NT2/D1 (cell line): Measurements from ENCODE around the gene FRMPD4.

Source experiments
- DNase-seq: peaks from one replicate; pipeline ENCODE4 v3.0.0-alpha.2; 2011; ENCODE audit warnings: low read depth, low spot score
- H3K27me3 ChIP-seq: 2 replicates; pipeline ENCODE4 v1.6.0; 2011; ENCODE audit warnings: mild to moderate bottlenecking; ENCODE audit not compliant: insufficient read length, insufficient read depth
- H3K36me3 ChIP-seq: 2 replicates; pipeline ENCODE4 v1.6.1; 2011; ENCODE audit warnings: mild to moderate bottlenecking, low read length, mixed read lengths; ENCODE audit not compliant: insufficient read depth, insufficient read length
- H3K4me1 ChIP-seq: 2 replicates; pipeline ENCODE4 v1.5.1; 2011; ENCODE audit not compliant: insufficient read depth, insufficient read length
- H3K4me3 ChIP-seq: 2 replicates; pipeline ENCODE4 v1.5.1; 2011; ENCODE audit warnings: low read depth; ENCODE audit not compliant: insufficient read length
- H3K9ac ChIP-seq: 2 replicates; pipeline ENCODE4 v1.6.0; 2011; ENCODE audit warnings: low read depth; ENCODE audit not compliant: insufficient read length
- H3K9me3 ChIP-seq: 2 replicates; pipeline ENCODE4 v1.5.1; 2011; ENCODE audit warnings: mild to moderate bottlenecking, low read length; ENCODE audit not compliant: insufficient read depth
- SUZ12 ChIP-seq: IDR thresholded peaks from 2 replicates; pipeline ENCODE4 v1.6.1; 2011; ENCODE audit not compliant: insufficient read length, insufficient read depth; ENCODE audit errors: extremely low read depth
- YY1 ChIP-seq: IDR thresholded peaks from 2 replicates; pipeline ENCODE4 v1.6.1; 2011; ENCODE audit not compliant: insufficient read length, insufficient read depth
- ZNF274 ChIP-seq: IDR thresholded peaks from 2 replicates; pipeline ENCODE4 v1.6.1; 2011; ENCODE audit warnings: mild to moderate bottlenecking, low read depth, low read length

Gene FRMPD4

DNA sequence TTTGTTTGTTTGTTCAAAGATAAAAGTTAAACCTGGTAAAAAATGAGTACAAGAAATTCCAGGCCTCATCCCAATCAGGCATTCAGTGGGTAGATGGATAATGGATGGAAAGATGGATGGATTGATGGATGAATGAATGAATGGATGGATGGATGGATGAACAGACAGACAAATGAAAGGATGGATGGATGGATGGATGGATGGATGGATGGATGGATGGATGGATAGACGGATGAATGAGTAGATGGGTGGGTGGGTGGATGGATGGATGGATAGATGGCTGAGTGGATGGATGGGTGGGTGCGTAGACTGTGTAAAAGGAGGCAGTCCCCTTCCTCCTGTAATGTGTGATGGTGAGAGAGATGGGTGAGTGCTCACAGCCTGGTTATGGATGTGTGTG, 206.7 kb downstream of the FRMPD4 start:
- H3K4me1 ChIP-seq: no peaks in the 10 kb centered on the region
- TF ChIP-seq ZNF274: no peak
- no peak for TF ChIP-seq SUZ12
- TF ChIP-seq YY1: no peak
- no peaks in the 10 kb centered on the region for H3K36me3 ChIP-seq
- H3K9ac ChIP-seq: no peak overlapping the region
- DNase-seq: no peak
- H3K9me3 ChIP-seq: no peaks in the 10 kb centered on the region
- no peak overlapping the region for H3K4me3 ChIP-seq
- no peaks in the 10 kb centered on the region for H3K27me3 ChIP-seq

DNA sequence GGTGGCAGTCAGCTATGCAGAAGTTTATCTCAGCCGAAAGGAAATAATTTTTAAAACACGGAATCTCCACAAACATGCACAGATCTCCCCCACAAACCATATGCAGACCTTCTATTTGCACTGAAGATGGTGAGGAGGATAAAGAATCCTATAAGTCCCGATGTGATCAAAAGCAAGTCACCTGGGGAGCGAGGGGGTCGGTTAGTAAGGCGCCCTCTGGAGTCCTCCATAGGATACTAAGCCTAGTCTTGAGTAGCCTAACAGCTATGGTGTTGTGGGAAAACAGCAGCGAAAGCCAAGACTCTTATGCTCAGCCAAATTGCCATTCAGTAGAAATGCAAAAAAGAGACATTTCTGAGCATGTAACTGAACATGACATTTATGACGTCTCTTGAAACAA, 210.9 kb downstream of the FRMPD4 start:
- Histone ChIP-seq H3K4me3 (no peak overlapping the region), H3K9ac (no peak overlapping the region), H3K4me1 (no peaks in the 10 kb centered on the region), H3K27me3 (no peaks in the 10 kb centered on the region), H3K9me3 (no peaks in the 10 kb centered on the region), H3K36me3 (no peaks in the 10 kb centered on the region)
- DNase-seq: no peak
- no peak for TF ChIP-seq ZNF274
- no peak for TF ChIP-seq YY1
- TF ChIP-seq SUZ12: no peak

GRCh38 chrX:12352922-12353321, 214.6 kb downstream of the FRMPD4 start:
- Histone ChIP-seq H3K4me3 (no peak overlapping the region), H3K9ac (no peak overlapping the region), H3K27me3 (no peaks in the 10 kb centered on the region), H3K9me3 (no peaks in the 10 kb centered on the region), H3K4me1 (no peaks in the 10 kb centered on the region), H3K36me3 (no peaks in the 10 kb centered on the region)
- no peak for TF ChIP-seq YY1
- no peak for TF ChIP-seq ZNF274
- TF ChIP-seq SUZ12: no peak
- no peak for DNase-seq

DNA sequence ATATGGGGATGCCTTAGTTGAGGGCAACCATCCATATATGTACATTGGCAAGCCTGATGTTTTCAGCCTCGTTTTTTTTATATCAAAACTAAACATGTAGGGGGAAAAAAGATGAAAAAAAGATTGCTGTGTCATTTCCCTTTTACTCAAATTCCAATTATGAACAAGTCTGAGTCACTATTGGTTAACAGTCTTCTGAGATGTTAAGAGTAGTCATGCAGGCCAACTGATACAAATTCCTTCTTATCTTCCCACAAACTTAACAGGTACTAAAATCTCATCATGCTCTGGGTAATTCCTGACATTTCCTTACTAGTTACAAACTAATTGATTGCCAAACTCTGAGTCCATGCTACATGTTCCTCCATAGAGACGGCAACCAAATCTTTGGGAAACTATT, 222.1 kb downstream of the FRMPD4 start:
- H3K4me1 ChIP-seq: no peaks in the 10 kb centered on the region
- no peak overlapping the region for H3K4me3 ChIP-seq
- TF ChIP-seq ZNF274 (no peak), SUZ12 (no peak), YY1 (no peak)
- H3K9me3 ChIP-seq: no peaks in the 10 kb centered on the region
- no peaks in the 10 kb centered on the region for H3K36me3 ChIP-seq
- no peaks in the 10 kb centered on the region for H3K27me3 ChIP-seq
- DNase-seq: no peak
- no peak overlapping the region for H3K9ac ChIP-seq

DNA sequence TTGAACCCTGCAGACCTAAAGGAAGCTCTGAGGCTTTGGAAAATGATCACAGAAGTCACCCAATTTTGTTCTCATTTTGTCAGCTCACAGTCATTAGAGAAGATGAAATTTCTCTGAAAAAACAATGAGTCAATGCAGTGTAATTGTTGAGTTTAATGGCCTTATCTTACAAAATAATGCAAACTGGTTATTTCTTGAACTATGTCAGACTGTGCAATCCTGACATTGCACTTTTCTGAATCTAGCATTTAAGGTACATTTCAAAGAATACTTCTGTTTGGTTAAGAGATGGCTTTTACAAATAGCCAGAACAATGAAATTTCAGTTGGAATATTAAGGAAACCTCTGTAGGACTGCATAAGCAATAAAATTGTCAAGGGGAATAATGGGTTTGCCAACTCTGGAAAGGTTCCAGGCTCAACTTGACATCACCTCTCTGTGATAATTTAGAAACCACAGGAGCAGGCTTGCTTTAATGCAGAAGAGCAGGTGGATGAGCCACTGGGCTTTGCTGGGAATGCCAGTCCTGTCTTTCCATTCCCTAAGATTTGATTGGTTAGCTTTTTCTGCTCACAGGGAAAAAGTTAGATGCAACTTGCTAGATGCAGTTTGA, 222.8 kb downstream of the FRMPD4 start:
- H3K9ac ChIP-seq: no peak overlapping the region
- H3K36me3 ChIP-seq: no peaks in the 10 kb centered on the region
- no peaks in the 10 kb centered on the region for H3K4me1 ChIP-seq
- TF ChIP-seq ZNF274: no peak
- TF ChIP-seq SUZ12: no peak
- no peak for TF ChIP-seq YY1
- no peaks in the 10 kb centered on the region for H3K27me3 ChIP-seq
- no peaks in the 10 kb centered on the region for H3K9me3 ChIP-seq
- DNase-seq: no peak
- no peak overlapping the region for H3K4me3 ChIP-seq

GRCh38 chrX:12363216-12363615, 224.9 kb downstream of the FRMPD4 start:
- Histone ChIP-seq H3K9ac (no peak overlapping the region), H3K4me1 (no peaks in the 10 kb centered on the region), H3K27me3 (no peaks in the 10 kb centered on the region), H3K9me3 (no peaks in the 10 kb centered on the region), H3K4me3 (no peak overlapping the region), H3K36me3 (no peaks in the 10 kb centered on the region)
- no peak for DNase-seq
- TF ChIP-seq YY1 (no peak), ZNF274 (no peak), SUZ12 (no peak)

- no peak for TF ChIP-seq YY1
- TF ChIP-seq ZNF274: no peak
- TF ChIP-seq SUZ12: no peak
- no peak overlapping the region for H3K9ac ChIP-seq
- H3K36me3 ChIP-seq: no peaks in the 10 kb centered on the region
- no peak overlapping the region for H3K4me3 ChIP-seq
- no peaks in the 10 kb centered on the region for H3K27me3 ChIP-seq
- H3K9me3 ChIP-seq: no peaks in the 10 kb centered on the region
- no peaks in the 10 kb centered on the region for H3K4me1 ChIP-seq
- no peak for DNase-seq
Measured at GRCh38 chrX:12366440-12366839, 228.2 kb downstream of the FRMPD4 start.
